Stomach (tissue), 9 donors: ENCODE data around the gene WDR86. TPM values are rescaled to one million over a fixed set of nuclear protein-coding genes. Genes with fewer than 3 reads are reported as not detected.

ENCODE experiments used
- DNase-seq, 2 donors: peaks; one replicate each; pipeline versions ENCODE4 v3.0.0 to v3.0.0-alpha.2; 2013 to 2019
- H3K27ac ChIP-seq, 5 donors: fragments of 200-600 bp in 4 of 5; sonication (generic) in 4 of 5; one replicate each; pipeline ENCODE4 v1.5.1; 2013 to 2019; ENCODE audit warnings: mild to moderate bottlenecking in 1 of 5, moderate library complexity in 1 of 5
- H3K27me3 ChIP-seq, 3 donors: fragments of 200-600 bp; sonication (generic); one replicate each; pipeline ENCODE4 v1.5.1; 2017 to 2019; ENCODE audit warnings: mixed run types in 1 of 3
- H3K36me3 ChIP-seq, 4 donors: fragments of 200-600 bp; sonication (generic); 1 replicate in 3 of 4; 2 replicates in 1 of 4; pipeline ENCODE4 v1.5.1; 2016 to 2019
- H3K4me1 ChIP-seq, 4 donors: fragments of 200-600 bp; sonication (generic); one replicate each; pipeline ENCODE4 v1.5.1; 2016 to 2019
- H3K4me3 ChIP-seq, 4 donors: fragments of 200-600 bp; sonication (generic) in 3 of 4; one replicate each; pipeline ENCODE4 v1.5.1; 2016 to 2019; ENCODE audit warnings: mild to moderate bottlenecking in 1 of 4
- H3K9me3 ChIP-seq, 4 donors: fragments of 200-600 bp; sonication (generic); one replicate each; pipeline ENCODE4 v1.5.1; 2016 to 2019
- CTCF ChIP-seq, 7 experiments: fragments of 450-650 bp in 4 of 7; fragments of 200-600 bp in 3 of 7; sonication (generic) in 3 of 7; IDR thresholded peaks; one replicate each; pipeline ENCODE4 v1.5.1; 2016 to 2019; ENCODE audit warnings: antibody characterized with exemption in 7 of 7, control low read depth in 2 of 7, mild to moderate bottlenecking in 1 of 7
- EP300 ChIP-seq: sonication (generic); formaldehyde crosslinking; IDR thresholded peaks from one replicate; pipeline ENCODE4 v1.6.1; 2017; ENCODE audit warnings: antibody characterized with exemption
- POLR2A ChIP-seq, 4 donors: fragments of 450-650 bp; IDR thresholded peaks; one replicate each; pipeline ENCODE4 v1.6.1; 2016; ENCODE audit warnings: antibody characterized with exemption in 4 of 4, control low read depth in 2 of 4, mild to moderate bottlenecking in 1 of 4, moderate library complexity in 1 of 4
- POLR2AphosphoS5 ChIP-seq, 3 donors: sonication (generic); formaldehyde crosslinking; IDR thresholded peaks; one replicate each; pipeline ENCODE4 v1.6.1; 2016; ENCODE audit warnings: antibody characterized with exemption in 3 of 3
- WGBS, 5 donors: extraction: QIAGEN DNeasy Blood & Tissue Kit in 3 of 5; methylation state at CpG; one replicate each; pipeline versions ENCODE4 v1.1.5 to v1.1.7; 2013 to 2018; 5-methylcytosine and 5-hydroxymethylcytosine counted together
- intact Hi-C: fragments of 100-400 bp; cut with DNase I; formaldehyde crosslinking; loops from one replicate; pipeline ENCODE4 v1.15.1; 2023; ENCODE audit warnings: low total_unique reads
- polyA plus RNA-seq, 3 donors: library from polyadenylated mRNA; stranded (reverse); fragments of 200-250 nt; gene quantifications; one replicate each; pipeline ENCODE4 v1.2.3, GENCODE V29; 2013
- total RNA-seq, 5 donors: library from RNA; depleted of rRNA; stranded (reverse); fragments of >200 nt; gene quantifications; one replicate each; pipeline versions ENCODE4 v1.1.0 to v1.2.3, GENCODE V29; 2014 to 2016
- donor health status: healthy with polysubstance abuse.
- donor health status: Bipolar disorder and iron deficiency.
- donor health status: healthy.

WDR86 gene
- total and polyA plus RNA-seq, 8 donors: 1.2 to 15.8 (median 5.2) TPM

DNA sequence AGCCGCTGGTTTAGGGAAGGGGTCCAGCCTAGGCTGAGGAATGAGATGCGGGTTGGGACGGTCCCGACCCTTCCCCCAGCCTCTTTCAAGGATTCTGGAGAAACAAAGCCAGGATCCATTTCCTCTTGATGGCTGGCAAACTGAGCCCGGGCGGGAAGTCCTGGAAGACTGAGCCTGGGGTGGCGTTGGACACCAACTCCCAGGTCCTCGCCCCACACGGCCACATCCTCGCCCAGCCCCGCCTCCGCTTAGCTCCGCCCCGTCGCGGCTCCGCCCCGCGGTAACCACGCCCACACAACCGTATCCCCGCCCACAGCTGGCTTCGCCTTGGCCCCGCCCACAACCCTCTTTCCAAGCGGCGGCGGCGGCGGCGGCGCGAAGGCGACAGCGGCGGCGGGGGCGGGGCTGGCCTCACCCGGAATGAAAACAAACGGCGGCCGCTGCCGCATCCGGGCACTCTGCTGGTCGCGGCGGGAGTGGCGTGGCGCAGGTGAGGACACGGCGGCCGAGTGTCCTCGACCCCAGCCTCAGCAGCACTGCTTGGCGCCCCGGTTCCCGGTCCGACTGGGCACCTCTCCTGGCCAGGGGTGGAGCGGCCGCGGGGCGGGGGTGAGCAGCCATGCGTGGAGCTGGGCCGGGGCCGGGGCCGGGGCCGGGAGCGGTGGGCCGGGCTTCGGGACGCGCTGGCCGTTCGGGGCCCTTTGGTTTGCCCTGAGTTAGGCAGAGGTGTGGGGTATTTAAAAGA, 68.3 kb downstream of the WDR86 start, which contains the start of gene NUB1:
TSS of gene NUB1 (plus strand) at position 456 of the 745 bp plus-strand sequence. CDS start 3,538 bp downstream, outside the sequence.
- TF ChIP-seq EP300 (no peak), POLR2AphosphoS5 (IDR thresholded peaks at IDR 0.05) (peak; percentile 65 to 91 (median 80)), POLR2A (IDR thresholded peaks at IDR 0.05) (peak in 1 of 4 donors; percentile 38)
- H3K9me3 ChIP-seq: no peaks in the 10 kb centered on the region
- H3K4me3 ChIP-seq: peak within 1 kb of the TSS; percentile 84 to 96 (median 93)
- peaks cover 18 to 54% (median 41%) of the 10 kb centered on the region in 4 donors for H3K4me1 ChIP-seq
- no peaks in the 10 kb centered on the region for H3K27me3 ChIP-seq
- peak; percentile 96 for DNase-seq
- H3K36me3 ChIP-seq: peaks cover 3 to 29% (median 19%) of the 10 kb centered on the region in 4 donors
- intact Hi-C loops: no loop called here
- peak within 1 kb of the TSS; percentile 87 to 97 (median 91) for H3K27ac ChIP-seq
- WGBS, 5 donors: 3 to 8% (median 4%) methylated on average over 26 to 72 of the region's 72 CpGs

GRCh38 chr7:151340794-151341356, 69.0 kb downstream of the WDR86 start:
- Histone ChIP-seq H3K36me3 (peaks cover 0 to 23% (median 13%) of the 10 kb centered on the region in 4 donors), H3K4me3 (peak overlapping the region; percentile 84 to 96 (median 93)), H3K4me1 (peaks cover 14 to 48% (median 38%) of the 10 kb centered on the region in 4 donors), H3K9me3 (no peaks in the 10 kb centered on the region), H3K27me3 (no peaks in the 10 kb centered on the region), H3K27ac (peak overlapping the region; percentile 49 to 95 (median 90))
- TF ChIP-seq POLR2AphosphoS5 (IDR thresholded peaks at IDR 0.05): no peak
- TF ChIP-seq CTCF (IDR thresholded peaks at IDR 0.05): no peak
- no peak for TF ChIP-seq EP300
- no peak for TF ChIP-seq POLR2A (IDR thresholded peaks at IDR 0.05)
- intact Hi-C loops: no loop called here
- WGBS, 5 donors: 44 to 61% (median 56%) methylated on average over 12 of the region's 12 CpGs
- no peak for DNase-seq

- Histone ChIP-seq H3K9me3 (no peaks in the 10 kb centered on the region), H3K4me1 (peaks cover 14 to 38% (median 31%) of the 10 kb centered on the region in 4 donors), H3K27ac (peak overlapping the region in 4 of 5 donors; percentile 27 to 95 (median 49)), H3K36me3 (peaks cover 0 to 12% (median 4%) of the 10 kb centered on the region in 4 donors), H3K27me3 (no peaks in the 10 kb centered on the region), H3K4me3 (no peak overlapping the region)
- 62 to 70% (median 67%) methylated on average over 7 of the region's 7 CpGs for WGBS, 5 donors
- no peak for TF ChIP-seq POLR2A (IDR thresholded peaks at IDR 0.05)
- TF ChIP-seq CTCF (IDR thresholded peaks at IDR 0.05): no peak
- TF ChIP-seq POLR2AphosphoS5 (IDR thresholded peaks at IDR 0.05): no peak
- no peak for TF ChIP-seq EP300
- DNase-seq: no peak
- intact Hi-C loops: no loop called here
Observed at GRCh38 chr7:151339651-151340382, 70.0 kb downstream of the WDR86 start.

- Histone ChIP-seq H3K4me1 (peaks cover 14 to 32% (median 26%) of the 10 kb centered on the region in 4 donors), H3K27ac (no peak overlapping the region), H3K36me3 (peaks cover 0 to 4% (median 1%) of the 10 kb centered on the region in 4 donors), H3K27me3 (no peaks in the 10 kb centered on the region), H3K4me3 (no peak overlapping the region), H3K9me3 (no peaks in the 10 kb centered on the region)
- WGBS, 5 donors: 84 to 100% (median 93%) methylated on average over 3 of the region's 3 CpGs
- intact Hi-C loops: no loop called here
- no peak for TF ChIP-seq EP300
- no peak for TF ChIP-seq POLR2A (IDR thresholded peaks at IDR 0.05)
- no peak for TF ChIP-seq CTCF (IDR thresholded peaks at IDR 0.05)
- TF ChIP-seq POLR2AphosphoS5 (IDR thresholded peaks at IDR 0.05): no peak
- no peak for DNase-seq
Observed at GRCh38 chr7:151338809-151339208, 71.0 kb downstream of the WDR86 start.
